Liver (tissue), 9 donors: ENCODE data around the gene CSPG4. TPM values are rescaled to one million over a fixed set of nuclear protein-coding genes. Genes with fewer than 3 reads are reported as not detected.

ENCODE experiments used
- DNase-seq: peaks from one replicate; pipeline ENCODE4 v3.0.0-alpha.2; 2017; ENCODE audit warnings: low spot score
- H3K27ac ChIP-seq, 2 donors: one replicate each; pipeline ENCODE4 v1.7.0; 2013; ENCODE audit warnings: inconsistent platforms in 2 of 2, low read length in 2 of 2, control low read depth in 1 of 2, low read depth in 1 of 2, mild to moderate bottlenecking in 1 of 2
- H3K27me3 ChIP-seq, 4 donors: one replicate each; pipeline versions ENCODE4 v1.6.1 to v1.7.0; 2013; ENCODE audit warnings: low read length in 3 of 4, inconsistent platforms in 1 of 4, mild to moderate bottlenecking in 1 of 4, moderate library complexity in 1 of 4; ENCODE audit not compliant: control insufficient read depth in 4 of 4, insufficient read depth in 4 of 4
- H3K36me3 ChIP-seq, 4 donors: one replicate each; pipeline versions ENCODE4 v1.6.1 to v1.7.0; 2013; ENCODE audit warnings: low read length in 3 of 4, mild to moderate bottlenecking in 3 of 4, low read depth in 1 of 4, moderate library complexity in 1 of 4; ENCODE audit not compliant: control insufficient read depth in 4 of 4, insufficient read depth in 3 of 4
- H3K4me1 ChIP-seq, 4 donors: one replicate each; pipeline versions ENCODE4 v1.6.1 to v1.7.0; 2013; ENCODE audit warnings: low read length in 3 of 4, mild to moderate bottlenecking in 3 of 4, moderate library complexity in 1 of 4; ENCODE audit not compliant: control insufficient read depth in 4 of 4, insufficient read depth in 4 of 4
- H3K4me3 ChIP-seq, 3 donors: one replicate each; pipeline versions ENCODE4 v1.6.1 to v1.7.0; 2013; ENCODE audit warnings: low read length in 3 of 3, control low read depth in 1 of 3, low read depth in 1 of 3, mild to moderate bottlenecking in 1 of 3
- H3K9ac ChIP-seq, 2 donors: one replicate each; pipeline ENCODE4 v1.7.0; 2013; ENCODE audit warnings: low read length in 2 of 2, mild to moderate bottlenecking in 2 of 2, moderate library complexity in 2 of 2, control low read depth in 1 of 2, low read depth in 1 of 2
- H3K9me3 ChIP-seq, 4 donors: one replicate each; pipeline versions ENCODE4 v1.6.1 to v1.7.0; 2013; ENCODE audit warnings: low read length in 3 of 4; ENCODE audit not compliant: control insufficient read depth in 4 of 4
- ATF3 ChIP-seq: IDR thresholded peaks from 2 replicates; pipeline ENCODE4 v1.6.1; 2016; ENCODE audit warnings: antibody characterized with exemption
- EGR1 ChIP-seq, 2 donors: IDR thresholded peaks; 2 replicates each; pipeline ENCODE4 v1.6.1; 2016 to 2018; ENCODE audit warnings: antibody characterized with exemption in 2 of 2, low read depth in 2 of 2
- FOXA1 ChIP-seq: IDR thresholded peaks from 2 replicates; pipeline ENCODE4 v1.6.1; 2016; ENCODE audit warnings: antibody characterized with exemption
- GABPA ChIP-seq, 2 donors: IDR thresholded peaks in 1 of 2; conservative IDR thresholded peaks in 1 of 2; 2 replicates each; pipeline ENCODE4 v1.6.1; 2016; ENCODE audit warnings: antibody characterized with exemption in 2 of 2, mild to moderate bottlenecking in 1 of 2, moderate library complexity in 1 of 2
- HNF4A ChIP-seq, 2 donors: conservative IDR thresholded peaks; 2 replicates each; pipeline ENCODE4 v1.6.1; 2016; ENCODE audit warnings: antibody characterized with exemption in 2 of 2, mild to moderate bottlenecking in 2 of 2
- HNF4G ChIP-seq: IDR thresholded peaks from 2 replicates; pipeline ENCODE4 v1.6.1; 2016; ENCODE audit warnings: antibody characterized with exemption
- JUND ChIP-seq, 2 donors: IDR thresholded peaks; 2 replicates each; pipeline ENCODE4 v1.6.1; 2016; ENCODE audit warnings: antibody characterized with exemption in 2 of 2
- NR2F2 ChIP-seq: IDR thresholded peaks from 2 replicates; pipeline ENCODE4 v1.6.1; 2016; ENCODE audit warnings: antibody characterized with exemption
- RAD21 ChIP-seq, 2 donors: IDR thresholded peaks; 2 replicates each; pipeline ENCODE4 v1.6.1; 2016; ENCODE audit warnings: antibody characterized with exemption in 2 of 2, mild to moderate bottlenecking in 2 of 2
- REST ChIP-seq: IDR thresholded peaks from 2 replicates; pipeline ENCODE4 v1.6.1; 2016; ENCODE audit warnings: antibody characterized with exemption, mild to moderate bottlenecking
- RXRA ChIP-seq, 2 donors: IDR thresholded peaks; 2 replicates each; pipeline ENCODE4 v1.6.1; 2017 to 2018; ENCODE audit warnings: antibody characterized with exemption in 2 of 2, mild to moderate bottlenecking in 1 of 2
- SP1 ChIP-seq: IDR thresholded peaks from 2 replicates; pipeline ENCODE4 v1.6.1; 2018; ENCODE audit warnings: antibody characterized with exemption, mild to moderate bottlenecking
- YY1 ChIP-seq: IDR thresholded peaks from 2 replicates; pipeline ENCODE4 v1.6.1; 2016; ENCODE audit warnings: antibody characterized with exemption, mild to moderate bottlenecking
- ZBTB33 ChIP-seq: IDR thresholded peaks from 2 replicates; pipeline ENCODE4 v1.6.1; 2016; ENCODE audit warnings: antibody characterized with exemption
- WGBS: extraction: QIAGEN DNeasy Blood & Tissue Kit; methylation state at CpG from one replicate; pipeline ENCODE4 v1.1.7; 2013; 5-methylcytosine and 5-hydroxymethylcytosine counted together
- polyA plus RNA-seq, 2 donors: library from polyadenylated mRNA; stranded (reverse) in 1 of 2; unstranded in 1 of 2; fragments of 200-250 nt in 1 of 2; fragments of >200 nt in 1 of 2; fragmentation: Nextera tagmentation in 1 of 2; extraction: Ambion mirVana in 1 of 2; gene quantifications; one replicate each; pipeline versions ENCODE4 v1.2.1 to v1.2.3, GENCODE V29; 2013 to 2015
- total RNA-seq, 2 donors: library from RNA; depleted of rRNA; stranded (reverse); fragments of >200 nt; gene quantifications; one replicate each; pipeline ENCODE4 v1.2.3, GENCODE V29; 2014
- donor health status: healthy.
- donor health status: healthy.
- donor health status: healthy.
- donor health status: healthy.
- donor health status: healthy.

The CSPG4 gene
- total and polyA plus RNA-seq, 4 donors: 0.07 to 1.5 (median 0.76) TPM

- H3K27me3 ChIP-seq: no peaks in the 10 kb centered on the region
- no peaks in the 10 kb centered on the region for H3K9me3 ChIP-seq
- H3K27ac ChIP-seq: peak overlapping the region; percentile 35 to 59
- H3K4me3 ChIP-seq: peak overlapping the region in 2 of 3 donors; percentile 7 to 51
- TF ChIP-seq FOXA1: no peak
- TF ChIP-seq RAD21 (IDR thresholded peaks at IDR 0.05): no peak
- no peak for TF ChIP-seq REST
- TF ChIP-seq EGR1 (IDR thresholded peaks at IDR 0.05; ENCODE audit: low read depth in 2 of 2): no peak
- H3K36me3 ChIP-seq: peaks cover 0 to 5% (median 3%) of the 10 kb centered on the region in 4 donors
- H3K4me1 ChIP-seq: peaks cover 20 to 60% (median 40%) of the 10 kb centered on the region in 4 donors
- DNase-seq: no peak
- H3K9ac ChIP-seq: peak overlapping the region in 1 of 2 donors; percentile 42
- WGBS: 82% methylated on average over 2 of the region's 2 CpGs
These were observed 60.7 kb downstream of the CSPG4 start for GRCh38 chr15:75651810-75652543.

- peak overlapping the region in 1 of 2 donors; percentile 42 for H3K9ac ChIP-seq
- no peaks in the 10 kb centered on the region for H3K27me3 ChIP-seq
- peak; percentile 90 for TF ChIP-seq NR2F2
- peak; percentile 50 for TF ChIP-seq ATF3
- peak in 1 of 2 donors; percentile 28 for TF ChIP-seq RAD21 (IDR thresholded peaks at IDR 0.05)
- TF ChIP-seq REST: peak; percentile 38
- no peak for TF ChIP-seq GABPA (IDR thresholded peaks at IDR 0.05 in 1 of 2, conservative IDR thresholded peaks at IDR 0.05 in 1 of 2)
- TF ChIP-seq JUND (IDR thresholded peaks at IDR 0.05): peak; percentile 87 to 96
- TF ChIP-seq SP1: peak; percentile 27
- no peak for TF ChIP-seq ZBTB33
- TF ChIP-seq HNF4G: no peak
- TF ChIP-seq RXRA (IDR thresholded peaks at IDR 0.05): peak; percentile 69 to 81
- no peak for TF ChIP-seq YY1
- peak; percentile 29 to 49 for TF ChIP-seq HNF4A (conservative IDR thresholded peaks at IDR 0.05)
- H3K4me3 ChIP-seq: peak overlapping the region; percentile 7 to 51 (median 38)
- peaks cover 20 to 68% (median 45%) of the 10 kb centered on the region in 4 donors for H3K4me1 ChIP-seq
- no peak for DNase-seq
- H3K9me3 ChIP-seq: no peaks in the 10 kb centered on the region
- WGBS: 44% methylated on average over 9 of the region's 9 CpGs
- H3K36me3 ChIP-seq: peaks cover 0 to 3% (median 1%) of the 10 kb centered on the region in 4 donors
- H3K27ac ChIP-seq: peak overlapping the region; percentile 39 to 59
These were observed 61.5 kb downstream of the CSPG4 start for GRCh38 chr15:75650908-75651809.
